Rectal smooth muscle tissue (tissue), 1 donor: ENCODE data around the gene IRX3.
A peak's percentile ranks its signal among the peaks of the same experiment; 100 is the strongest.

Experiments
- H3K27ac ChIP-seq: one replicate; pipeline ENCODE4 v1.7.0; 2013; ENCODE audit warnings: low read depth, low read length, inconsistent platforms
- H3K27me3 ChIP-seq: one replicate; pipeline ENCODE4 v1.7.0; 2013; ENCODE audit warnings: low read length; ENCODE audit not compliant: control insufficient read depth, insufficient read depth
- H3K36me3 ChIP-seq: one replicate; pipeline ENCODE4 v1.7.0; 2013; ENCODE audit warnings: low read length; ENCODE audit not compliant: control insufficient read depth, insufficient read depth
- H3K4me1 ChIP-seq: one replicate; pipeline ENCODE4 v1.7.0; 2013; ENCODE audit warnings: low read length; ENCODE audit not compliant: control insufficient read depth, insufficient read depth
- H3K4me3 ChIP-seq: one replicate; pipeline ENCODE4 v1.7.0; 2013; ENCODE audit warnings: low read length
- H3K9ac ChIP-seq: one replicate; pipeline ENCODE4 v1.7.0; 2013; ENCODE audit warnings: low read length

IRX3 gene

DNA sequence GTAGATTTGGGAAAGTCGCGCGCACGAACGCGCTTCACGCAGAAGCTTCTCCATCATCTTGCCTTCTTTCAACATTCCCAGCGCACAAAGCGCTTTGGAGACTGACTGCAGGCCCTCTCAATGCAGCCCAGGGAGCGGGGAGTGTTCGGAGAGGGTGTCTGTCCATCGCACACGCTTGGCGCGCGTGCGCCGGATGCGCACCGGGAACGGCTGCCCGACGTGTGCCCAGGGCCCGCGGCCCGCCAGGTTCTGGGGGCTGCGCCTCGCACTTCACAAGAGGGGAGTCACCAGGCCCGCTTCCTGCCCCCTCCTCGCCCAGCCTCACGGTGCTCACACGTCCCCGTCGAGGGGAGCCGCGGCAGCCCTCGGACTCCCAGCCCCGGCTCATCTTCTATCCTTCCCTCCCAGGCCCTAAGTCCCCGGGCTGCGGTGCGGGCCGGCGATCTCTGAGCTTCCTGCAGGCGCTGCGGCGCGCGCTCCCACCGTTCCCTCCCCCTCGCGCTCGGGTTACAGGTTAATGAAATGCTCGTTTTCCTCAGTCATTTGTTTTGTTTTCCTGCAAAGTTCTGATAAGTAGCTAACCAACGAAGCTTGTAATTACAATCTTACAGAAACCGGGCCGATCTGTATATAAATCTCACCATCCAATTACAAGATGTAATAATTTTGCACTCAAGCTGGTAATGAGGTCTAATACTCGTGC lies 2.8 kb upstream of the IRX3 start:
- Histone ChIP-seq H3K4me1 (peaks cover 3% of the 10 kb centered on the region), H3K4me3 (no peak overlapping the region), H3K27me3 (peaks cover 48% of the 10 kb centered on the region), H3K9ac (no peak overlapping the region), H3K36me3 (no peaks in the 10 kb centered on the region), H3K27ac (no peak overlapping the region)

GRCh38 chr16:54288835-54289241 lies 2.3 kb upstream of the IRX3 start:
- Histone ChIP-seq H3K4me3 (no peak overlapping the region), H3K27ac (no peak overlapping the region), H3K27me3 (peaks cover 53% of the 10 kb centered on the region), H3K4me1 (peaks cover 3% of the 10 kb centered on the region), H3K9ac (no peak overlapping the region), H3K36me3 (no peaks in the 10 kb centered on the region)

DNA sequence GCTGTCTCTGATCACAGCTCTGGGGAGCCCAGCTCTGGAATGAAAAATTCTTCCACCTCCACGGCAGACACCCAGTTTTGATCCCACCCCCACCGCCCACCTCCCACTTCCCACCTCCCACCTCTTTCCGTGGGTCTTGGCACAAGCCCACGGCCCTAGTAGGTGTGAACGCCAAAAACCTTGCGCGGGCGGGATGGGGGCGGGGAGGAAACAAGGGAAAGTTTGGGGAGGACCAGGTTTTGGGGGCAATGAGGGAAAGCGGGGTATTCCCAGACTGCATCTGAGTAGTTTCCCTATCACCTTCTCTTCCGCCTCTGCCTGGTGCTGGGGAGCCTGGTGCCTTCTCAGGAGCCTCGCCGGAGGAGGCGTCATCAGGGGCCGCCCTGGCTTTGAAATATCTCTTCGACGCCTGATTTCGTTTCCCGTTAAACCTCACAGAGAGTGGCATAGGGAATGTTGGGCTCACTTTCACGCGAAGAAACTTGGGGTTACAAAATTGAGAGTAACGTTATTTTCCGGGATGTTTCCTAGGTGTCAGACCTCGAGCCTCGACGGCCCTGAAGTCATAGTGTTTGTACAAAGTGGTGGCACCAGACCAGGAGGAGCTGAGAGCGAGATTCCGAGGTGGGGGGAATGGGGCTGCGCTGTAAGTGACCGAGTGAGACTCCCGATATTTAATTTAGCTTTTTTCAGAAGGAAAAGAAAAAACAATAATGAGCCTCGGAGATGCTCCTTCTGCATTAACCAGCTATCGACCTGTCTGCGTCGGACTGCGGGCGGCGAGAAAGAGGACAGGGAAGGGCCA lies 1.6 kb upstream of the IRX3 start:
- H3K36me3 ChIP-seq, result no peaks in the 10 kb centered on the region
- no peak overlapping the region for H3K27ac ChIP-seq
- peaks cover 56% of the 10 kb centered on the region for H3K27me3 ChIP-seq
- peaks cover 3% of the 10 kb centered on the region for H3K4me1 ChIP-seq
- H3K4me3 ChIP-seq, result no peak overlapping the region
- no peak overlapping the region for H3K9ac ChIP-seq

- Histone ChIP-seq H3K36me3 (no peaks in the 10 kb centered on the region), H3K9ac (no peak overlapping the region), H3K4me1 (peaks cover 3% of the 10 kb centered on the region), H3K27me3 (peaks cover 60% of the 10 kb centered on the region), H3K27ac (no peak overlapping the region), H3K4me3 (peak overlapping the region; percentile 21)
Measured at GRCh38 chr16:54287131-54288029, 793 bp upstream of the IRX3 start.

GRCh38 chr16:54286090-54286365 lies 559 bp downstream of the IRX3 start:
- peak overlapping the region; percentile 68 for H3K4me3 ChIP-seq
- H3K4me1 ChIP-seq, result peaks cover 3% of the 10 kb centered on the region
- H3K9ac ChIP-seq, result no peak overlapping the region
- H3K27ac ChIP-seq, result no peak overlapping the region
- H3K36me3 ChIP-seq, result no peaks in the 10 kb centered on the region
- peaks cover 57% of the 10 kb centered on the region for H3K27me3 ChIP-seq

GRCh38 chr16:54285414-54286089 lies 1.0 kb downstream of the IRX3 start:
- peaks cover 3% of the 10 kb centered on the region for H3K4me1 ChIP-seq
- no peak overlapping the region for H3K27ac ChIP-seq
- no peak overlapping the region for H3K9ac ChIP-seq

GRCh38 chr16:54284931-54285413 lies 1.6 kb downstream of the IRX3 start:
- Histone ChIP-seq H3K4me3 (no peak overlapping the region), H3K36me3 (no peaks in the 10 kb centered on the region), H3K4me1 (peaks cover 3% of the 10 kb centered on the region), H3K27ac (no peak overlapping the region), H3K27me3 (peaks cover 54% of the 10 kb centered on the region), H3K9ac (no peak overlapping the region)

More at GRCh38 chr16:54285414-54286089, 1.0 kb downstream of the IRX3 start:
- H3K36me3 ChIP-seq, result no peaks in the 10 kb centered on the region
- peaks cover 54% of the 10 kb centered on the region for H3K27me3 ChIP-seq
- H3K4me3 ChIP-seq, result peak overlapping the region; percentile 41

DNA sequence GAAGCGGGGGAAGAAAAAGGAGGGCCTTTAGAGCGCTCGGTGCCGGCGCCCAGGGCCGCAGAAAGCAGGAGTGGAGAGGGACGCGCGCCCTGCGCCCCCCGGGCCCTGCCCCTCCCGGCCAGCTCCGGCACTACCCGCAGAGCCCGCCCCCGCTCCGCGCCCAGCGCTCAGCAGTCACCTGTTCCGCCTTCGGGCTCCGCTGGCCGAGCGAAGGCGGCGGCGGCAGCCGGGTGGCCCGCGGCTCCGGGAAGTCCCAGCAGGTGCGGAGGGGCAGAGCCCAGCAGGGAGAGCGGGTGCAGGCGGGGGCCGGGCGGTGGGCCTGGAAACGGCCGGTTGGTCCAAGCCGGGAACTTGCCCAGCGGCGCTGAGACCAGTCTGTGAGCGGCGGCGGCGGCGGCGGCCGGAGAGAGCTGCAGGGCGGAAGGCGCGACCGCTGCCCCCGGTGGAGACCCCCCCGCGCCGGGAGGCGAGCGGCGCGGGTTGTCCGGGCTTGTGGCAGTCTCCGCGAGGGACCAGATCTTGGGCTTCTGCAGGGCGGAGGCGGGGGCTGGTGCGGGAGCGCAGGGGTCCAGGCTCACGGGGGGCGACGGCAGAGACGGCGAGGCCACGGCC lies 2.2 kb downstream of the IRX3 start:
- Histone ChIP-seq H3K36me3 (no peaks in the 10 kb centered on the region), H3K4me3 (no peak overlapping the region), H3K27ac (no peak overlapping the region), H3K27me3 (peaks cover 54% of the 10 kb centered on the region), H3K9ac (no peak overlapping the region), H3K4me1 (peaks cover 3% of the 10 kb centered on the region)

DNA sequence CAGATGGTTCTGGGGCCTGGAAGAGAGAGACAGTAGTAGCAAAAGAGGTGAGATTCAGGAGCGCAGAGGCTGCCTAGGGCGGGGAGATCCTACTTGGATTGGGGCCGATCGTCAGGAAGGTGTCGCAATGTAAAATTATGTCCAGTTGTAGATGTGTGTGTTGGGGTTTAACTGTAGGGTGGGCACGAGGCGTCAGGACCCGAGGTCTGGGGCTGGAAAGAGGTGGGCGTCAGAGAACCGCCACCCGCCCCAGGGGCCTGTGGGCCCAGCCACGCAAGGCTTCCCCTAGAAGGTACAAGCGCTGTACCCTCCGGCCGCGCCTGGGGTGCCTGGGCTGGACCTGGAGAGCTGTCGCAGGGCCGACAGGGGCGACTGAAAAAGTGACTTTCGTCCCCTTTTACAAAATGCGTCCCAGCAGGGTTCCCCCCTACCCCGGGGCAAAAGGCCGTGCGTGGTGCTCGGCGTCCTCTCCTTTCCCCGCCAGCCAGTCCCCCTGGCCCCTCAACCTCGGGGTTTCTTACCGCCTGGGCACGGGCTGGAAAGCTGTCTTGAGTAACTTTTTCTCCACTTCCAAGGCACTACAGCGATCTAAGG lies 2.8 kb downstream of the IRX3 start:
- Histone ChIP-seq H3K27ac (no peak overlapping the region), H3K4me3 (no peak overlapping the region), H3K4me1 (peaks cover 3% of the 10 kb centered on the region), H3K27me3 (peaks cover 48% of the 10 kb centered on the region), H3K36me3 (no peaks in the 10 kb centered on the region), H3K9ac (no peak overlapping the region)

GRCh38 chr16:54282928-54283724 lies 3.5 kb downstream of the IRX3 start:
- Histone ChIP-seq H3K4me3 (no peak overlapping the region), H3K9ac (no peak overlapping the region), H3K36me3 (no peaks in the 10 kb centered on the region), H3K4me1 (peaks cover 3% of the 10 kb centered on the region), H3K27me3 (peaks cover 44% of the 10 kb centered on the region), H3K27ac (no peak overlapping the region)
